CD4-positive, alpha-beta T cell treated with Interferon alpha-2 for 1 hour (primary cell): ENCODE measurements around the gene MAP3K12.
A peak's percentile ranks its signal among the peaks of the same experiment; 100 is the strongest.
"Not testable (repeated sequence)": the region's sequence is repeated elsewhere in the genome, so short reads cannot be mapped to it uniquely, and the experiment has no call there.

Experiments
- DNase-seq, 2 donors: peaks; one replicate each; pipeline ENCODE4 v3.0.0-alpha.2; 2020 to 2022

MAP3K12 gene, protein sequence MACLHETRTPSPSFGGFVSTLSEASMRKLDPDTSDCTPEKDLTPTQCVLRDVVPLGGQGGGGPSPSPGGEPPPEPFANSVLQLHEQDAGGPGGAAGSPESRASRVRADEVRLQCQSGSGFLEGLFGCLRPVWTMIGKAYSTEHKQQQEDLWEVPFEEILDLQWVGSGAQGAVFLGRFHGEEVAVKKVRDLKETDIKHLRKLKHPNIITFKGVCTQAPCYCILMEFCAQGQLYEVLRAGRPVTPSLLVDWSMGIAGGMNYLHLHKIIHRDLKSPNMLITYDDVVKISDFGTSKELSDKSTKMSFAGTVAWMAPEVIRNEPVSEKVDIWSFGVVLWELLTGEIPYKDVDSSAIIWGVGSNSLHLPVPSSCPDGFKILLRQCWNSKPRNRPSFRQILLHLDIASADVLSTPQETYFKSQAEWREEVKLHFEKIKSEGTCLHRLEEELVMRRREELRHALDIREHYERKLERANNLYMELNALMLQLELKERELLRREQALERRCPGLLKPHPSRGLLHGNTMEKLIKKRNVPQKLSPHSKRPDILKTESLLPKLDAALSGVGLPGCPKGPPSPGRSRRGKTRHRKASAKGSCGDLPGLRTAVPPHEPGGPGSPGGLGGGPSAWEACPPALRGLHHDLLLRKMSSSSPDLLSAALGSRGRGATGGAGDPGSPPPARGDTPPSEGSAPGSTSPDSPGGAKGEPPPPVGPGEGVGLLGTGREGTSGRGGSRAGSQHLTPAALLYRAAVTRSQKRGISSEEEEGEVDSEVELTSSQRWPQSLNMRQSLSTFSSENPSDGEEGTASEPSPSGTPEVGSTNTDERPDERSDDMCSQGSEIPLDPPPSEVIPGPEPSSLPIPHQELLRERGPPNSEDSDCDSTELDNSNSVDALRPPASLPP

DNA sequence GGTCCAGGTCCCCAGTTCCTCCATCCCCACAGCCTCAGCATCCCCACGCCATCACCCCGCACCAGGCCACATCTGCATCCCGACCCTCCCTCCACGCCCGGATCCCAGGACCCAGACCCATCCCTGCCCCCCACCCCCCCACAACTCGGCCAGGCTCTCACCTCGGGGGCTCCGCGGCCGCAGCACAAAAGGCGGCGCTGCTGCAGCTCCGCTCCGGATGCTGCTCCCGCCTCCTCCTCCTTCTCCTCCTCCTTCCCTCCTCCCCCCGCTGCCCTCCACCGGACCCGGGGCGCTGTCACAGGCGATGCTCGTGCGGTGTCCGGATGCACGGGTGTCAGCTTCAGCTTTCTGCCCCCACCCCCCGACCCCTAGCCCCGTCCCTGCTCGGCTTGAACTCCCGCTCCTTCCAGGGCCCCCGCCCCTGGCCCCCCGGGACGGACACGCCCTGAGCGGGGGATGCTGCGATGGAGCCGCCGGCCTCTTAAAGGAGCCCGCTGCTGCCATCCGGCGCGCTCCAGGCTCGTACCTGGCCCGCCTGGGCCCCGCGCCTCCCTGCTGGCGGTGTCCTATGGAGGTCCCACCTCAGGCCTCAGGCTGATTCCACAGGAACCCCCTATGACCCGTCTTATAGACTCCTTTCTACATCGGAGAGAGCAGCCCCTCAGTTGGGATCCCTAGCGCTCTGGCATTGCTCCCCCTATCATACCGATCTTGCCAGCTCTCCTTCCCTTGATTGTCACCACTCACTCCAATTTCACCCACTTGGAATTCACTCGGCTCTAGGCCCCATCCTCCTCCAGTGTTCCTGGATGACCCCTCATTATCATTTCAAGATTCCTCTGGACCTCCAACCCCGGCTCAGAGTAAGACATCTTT is at the start of gene MAP3K12:
Gene MAP3K12 (minus strand): TSS at position 193 of the 876 bp plus-strand sequence. CDS start 12,067 bp downstream, outside the sequence.
- DNase-seq = peak; percentile 38 to 64

- DNase-seq = not testable (repeated sequence)
Measured at GRCh38 chr12:53548354-53548753, 49.1 kb upstream of the MAP3K12 start.

DNA sequence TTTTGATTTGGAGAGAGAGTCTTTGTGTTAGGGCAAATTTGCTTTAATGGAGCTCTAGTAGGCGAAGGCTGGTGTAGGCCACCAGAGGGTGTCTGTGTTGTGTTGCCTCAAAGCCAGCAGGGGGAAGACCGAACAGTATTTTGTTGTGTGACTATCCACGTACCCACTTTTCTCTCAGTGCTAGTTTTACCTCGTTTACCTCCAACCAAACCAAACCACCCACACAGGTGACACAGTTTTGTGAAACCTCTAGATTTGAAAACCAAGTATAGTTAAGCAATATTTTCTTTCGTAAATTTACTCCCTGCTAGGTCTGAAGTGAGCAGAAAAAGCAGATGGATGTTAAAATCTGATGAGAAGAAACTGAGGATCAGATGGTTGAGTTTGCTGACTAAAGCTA is 44.3 kb upstream of the MAP3K12 start:
- peak; percentile 49 to 69 for DNase-seq

GRCh38 chr12:53539526-53539925 is 40.3 kb upstream of the MAP3K12 start:
- DNase-seq = no peak

DNA sequence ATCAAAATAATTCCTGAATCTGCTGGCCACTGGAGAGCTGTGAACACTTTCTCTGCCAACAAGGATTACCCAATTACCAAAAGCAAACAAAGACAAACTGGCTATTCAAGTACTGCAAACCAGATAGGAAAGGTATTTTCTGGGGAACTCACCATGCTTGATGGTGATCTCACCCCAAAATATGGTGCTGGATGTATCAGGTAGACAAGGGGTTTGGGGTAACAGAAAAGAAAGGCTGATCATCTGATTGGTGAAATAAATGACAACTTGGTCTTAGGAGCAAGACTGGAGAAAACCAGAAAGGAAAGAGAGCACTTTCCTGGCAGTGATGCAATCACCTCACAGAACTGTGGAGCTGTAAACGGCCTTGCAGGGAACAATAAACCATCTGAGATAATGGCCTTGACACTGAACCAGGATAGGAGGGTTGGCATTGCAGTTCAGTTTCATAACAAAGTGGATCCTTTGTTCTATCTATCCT is 39.0 kb upstream of the MAP3K12 start:
- DNase-seq = no peak

DNA sequence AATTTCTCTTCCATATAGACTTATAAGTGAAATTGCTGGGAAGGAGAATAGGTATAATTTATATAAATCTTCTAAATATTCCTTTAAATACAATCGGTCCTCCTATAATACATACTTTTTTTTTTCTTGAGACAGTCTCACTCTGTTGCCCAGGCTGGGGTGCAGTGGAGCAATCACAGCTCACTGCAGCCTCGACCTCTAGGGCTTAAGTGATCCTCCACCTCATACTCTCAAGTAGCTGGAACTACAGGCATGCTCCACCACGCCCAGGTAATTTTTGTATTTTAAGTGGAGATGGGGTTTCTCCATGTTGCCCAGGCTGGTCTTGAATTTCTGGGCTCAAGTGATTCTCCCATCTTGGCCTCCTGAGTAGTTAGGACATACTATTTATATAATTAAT is 37.7 kb upstream of the MAP3K12 start:
- no peak for DNase-seq

GRCh38 chr12:53533471-53533870 is 34.2 kb upstream of the MAP3K12 start:
- no peak for DNase-seq

DNA sequence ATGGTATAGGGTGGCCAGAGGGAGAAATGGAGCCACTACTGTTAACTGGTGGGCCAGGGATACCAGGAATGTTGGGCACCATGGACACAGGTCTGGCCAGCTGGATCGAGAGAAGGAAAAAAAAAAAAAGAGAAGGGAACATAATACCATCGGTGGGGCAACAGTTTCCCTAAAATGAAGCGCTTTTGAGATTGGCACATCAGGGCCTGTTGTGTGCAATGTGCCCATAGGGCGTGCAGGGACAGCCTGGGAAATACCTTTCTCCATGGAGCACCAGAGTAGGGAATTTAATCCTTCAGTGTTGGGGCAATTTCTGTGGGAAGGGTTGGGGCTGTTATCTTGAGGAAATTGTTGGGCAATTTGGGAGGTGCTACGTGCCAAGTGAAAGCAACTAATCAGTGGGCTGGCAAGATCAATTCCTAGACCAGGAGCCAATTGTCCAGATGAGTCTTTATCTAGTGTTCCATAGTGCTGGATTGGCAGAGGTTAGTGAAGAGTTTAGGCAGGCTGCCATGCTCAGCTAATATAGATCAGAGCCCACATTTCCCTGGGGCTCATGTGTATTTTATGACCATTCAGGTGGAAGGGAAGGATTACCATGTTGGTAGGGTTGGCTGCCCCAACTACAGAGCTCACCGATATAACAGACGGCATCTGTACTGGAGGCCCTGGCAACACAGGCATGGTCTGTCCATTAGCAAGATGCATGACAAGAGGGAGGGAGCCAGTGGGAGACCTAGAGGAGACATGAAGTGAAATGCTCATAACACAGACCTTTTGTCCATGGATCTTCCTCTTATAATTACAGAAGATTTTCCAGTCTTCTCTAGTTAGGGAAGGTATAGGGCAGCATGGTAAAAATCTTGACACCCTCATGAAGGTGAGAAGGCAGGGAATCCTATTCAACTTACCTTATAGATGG is 33.5 kb upstream of the MAP3K12 start:
- DNase-seq = no peak

GRCh38 chr12:53532021-53532420 is 32.8 kb upstream of the MAP3K12 start:
- no peak for DNase-seq

DNA sequence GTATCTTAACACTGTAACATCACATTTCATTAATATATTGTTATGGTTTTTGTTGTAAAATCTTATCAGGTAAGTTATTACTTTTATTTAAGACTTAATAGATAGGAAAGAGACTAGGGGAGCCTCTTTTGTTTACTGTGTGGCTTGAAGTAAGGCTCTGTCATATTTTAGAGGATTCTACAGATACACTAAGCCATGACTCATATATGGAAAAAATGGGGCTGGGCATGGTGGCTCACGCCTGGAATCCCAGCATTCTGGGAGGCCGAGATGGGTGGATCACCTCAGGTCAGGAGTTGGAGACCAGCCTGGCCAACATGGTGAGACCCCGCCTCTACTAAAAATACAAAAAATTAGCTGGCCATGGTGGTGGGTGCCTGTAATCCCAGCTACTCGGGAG is 31.7 kb upstream of the MAP3K12 start:
- DNase-seq = no peak

- no peak for DNase-seq
Measured at GRCh38 chr12:53530061-53530460, 30.8 kb upstream of the MAP3K12 start.

DNA sequence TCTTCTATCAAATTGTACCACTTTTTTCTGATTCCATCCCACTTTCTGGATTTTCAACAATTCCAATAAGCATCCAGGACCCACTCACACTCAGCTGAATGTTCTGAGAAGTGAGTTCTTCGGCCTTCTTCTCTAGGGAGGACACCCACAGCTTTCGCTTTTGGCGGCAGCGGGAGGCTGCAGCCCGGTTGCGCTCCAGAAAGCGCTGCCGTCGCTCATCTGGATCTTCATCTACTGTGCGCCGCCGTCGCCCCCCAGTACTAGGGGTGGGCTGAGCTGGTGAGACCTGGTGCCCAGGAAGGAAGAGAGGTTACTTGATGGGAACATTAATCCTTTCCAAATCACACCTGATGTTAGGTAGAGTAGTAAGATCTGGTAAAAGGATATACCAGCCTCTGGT is 25.2 kb upstream of the MAP3K12 start:
- no peak for DNase-seq

- DNase-seq = no peak
Measured at GRCh38 chr12:53523131-53523530, 23.9 kb upstream of the MAP3K12 start.

GRCh38 chr12:53518381-53518780 is 19.1 kb upstream of the MAP3K12 start:
- no peak for DNase-seq

DNA sequence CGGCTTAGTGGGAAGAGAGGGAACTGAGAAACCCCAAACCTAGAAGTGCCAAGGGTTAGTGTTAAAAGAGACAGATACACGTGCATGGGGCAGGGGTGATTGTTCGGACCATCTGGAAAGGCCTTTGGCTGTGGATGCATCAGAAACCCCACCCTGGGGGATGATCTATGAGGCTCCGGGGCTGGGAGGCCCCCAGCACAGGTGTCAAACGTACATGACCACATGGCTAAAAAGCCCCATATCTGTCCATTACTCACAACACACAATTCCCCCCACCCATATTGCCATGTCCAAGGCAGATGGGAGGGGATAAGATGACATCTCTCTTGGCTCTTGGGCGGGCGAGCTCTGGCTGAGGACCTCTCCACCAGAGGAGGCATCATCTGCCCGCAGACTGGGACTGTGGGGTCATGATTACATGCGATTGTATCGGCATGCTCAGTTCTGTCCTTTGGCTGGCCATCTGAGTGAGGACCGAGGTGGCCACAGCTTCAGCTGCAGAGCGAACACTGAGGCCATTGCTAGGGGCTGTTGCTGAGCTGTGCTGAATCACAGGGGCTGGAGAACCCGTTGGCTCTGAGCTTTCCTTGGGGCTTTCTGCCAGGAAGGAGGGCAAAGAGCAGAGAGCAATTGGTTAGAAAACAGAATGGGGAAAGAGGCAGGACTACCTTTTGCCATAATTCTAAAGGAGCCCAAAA is 17.6 kb upstream of the MAP3K12 start:
- no peak for DNase-seq

GRCh38 chr12:53515291-53515680 is 16.0 kb upstream of the MAP3K12 start:
- DNase-seq = no peak

DNA sequence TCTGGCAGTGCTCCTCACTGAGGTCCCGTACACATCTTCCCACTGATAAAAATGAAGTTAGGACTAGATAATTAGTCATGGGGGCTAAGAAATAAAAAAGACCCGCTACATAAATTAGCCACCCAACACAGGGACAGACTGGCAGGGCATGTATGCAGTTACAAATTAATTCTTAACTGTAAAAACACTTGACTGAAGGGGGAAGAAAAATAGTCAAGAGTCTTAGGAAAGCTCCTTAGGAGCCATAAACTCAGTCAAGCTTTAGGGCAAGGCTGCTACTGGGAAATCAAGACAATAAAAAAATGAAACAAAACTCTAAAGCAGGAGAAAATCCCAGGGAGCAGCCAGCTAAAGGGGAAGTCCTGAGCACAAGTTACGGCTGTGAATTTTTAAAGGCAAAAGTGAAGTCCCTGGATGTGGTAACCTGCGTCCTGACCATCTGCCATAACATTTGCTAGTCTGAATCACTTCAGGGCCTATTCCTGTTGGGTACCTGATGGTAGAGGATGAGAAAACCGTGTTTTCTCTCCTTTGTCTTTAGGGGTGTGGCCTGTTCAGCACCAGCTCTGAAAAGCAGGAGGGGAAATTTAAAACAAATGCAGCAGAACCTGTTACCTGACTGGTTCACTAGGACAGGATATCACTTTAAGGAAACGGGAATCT is 15.5 kb upstream of the MAP3K12 start:
- no peak for DNase-seq

DNA sequence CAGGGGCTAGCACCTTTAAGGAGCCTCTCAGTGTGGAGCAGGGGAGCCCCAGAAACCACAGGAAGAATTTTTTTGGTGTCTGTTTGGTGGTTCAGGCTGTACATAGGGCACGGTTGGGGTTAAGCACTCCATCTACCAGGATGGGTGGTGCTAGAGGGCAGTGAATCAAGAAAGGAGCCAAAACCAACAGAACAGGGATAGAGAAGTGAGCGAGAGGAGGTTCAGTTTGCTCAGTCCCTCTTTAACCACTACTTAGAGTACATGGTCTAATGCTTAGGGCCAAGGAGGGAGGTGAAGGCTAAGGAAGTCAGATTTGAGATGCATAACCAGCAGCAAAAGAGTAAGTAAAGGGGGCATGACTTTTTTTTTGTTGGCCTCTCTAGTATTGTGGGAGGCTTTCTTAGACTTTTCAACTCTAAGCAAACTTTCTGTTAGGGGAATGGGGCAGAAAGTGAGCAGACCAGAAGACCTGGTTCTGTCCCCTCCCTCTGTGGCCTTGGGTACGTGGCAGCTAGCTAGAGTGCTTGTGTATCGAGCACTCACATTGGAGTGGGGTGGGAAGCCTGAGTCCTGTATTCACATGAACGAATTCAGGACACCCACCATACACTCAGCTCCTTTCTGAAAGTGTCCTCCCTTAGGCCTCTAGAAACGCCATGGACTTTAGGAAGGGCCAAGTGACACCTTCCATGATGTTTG is 14.6 kb upstream of the MAP3K12 start:
- no peak for DNase-seq

DNA sequence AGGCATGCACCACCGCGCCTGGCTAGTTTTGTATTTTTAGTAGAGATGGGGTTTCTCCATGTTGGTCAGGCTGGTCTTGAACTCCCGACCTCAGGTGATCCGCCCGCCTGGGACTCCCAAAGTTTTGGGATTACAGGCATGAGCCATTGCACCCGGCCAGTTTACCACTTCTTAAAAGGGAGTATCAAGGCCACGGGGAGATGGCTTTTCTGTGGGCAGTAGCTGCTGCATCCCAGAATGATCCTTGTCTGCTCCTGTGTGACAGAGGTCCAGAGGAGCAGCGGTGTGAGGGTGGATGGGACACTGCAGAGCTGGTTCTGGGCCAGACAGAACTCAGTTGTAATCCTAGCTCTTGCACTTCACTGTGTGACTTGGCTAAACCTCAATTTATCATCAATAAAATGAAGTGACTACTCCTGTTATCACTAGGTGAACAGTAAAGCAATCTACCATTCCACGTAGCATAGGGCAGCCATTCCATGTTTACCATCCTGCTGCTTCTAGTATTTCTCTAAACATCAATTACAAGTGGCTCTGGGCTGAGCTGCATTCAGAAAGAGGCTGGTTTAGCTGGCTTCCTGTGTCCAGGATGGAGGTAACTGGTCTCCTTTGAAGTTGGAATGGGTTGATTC is 11.0 kb upstream of the MAP3K12 start:
- DNase-seq = no peak
